Glutamatergic neuron (in vitro differentiated cells): ENCODE results near the gene RSRC1. TPM values are rescaled to one million over a fixed set of nuclear protein-coding genes. Genes with fewer than 3 reads are reported as not detected.

Experiments
- DNase-seq: peaks from one replicate; pipeline ENCODE4 v3.0.0; 2022
- H3K27ac Mint-ChIP-seq: one replicate; pipeline ENCODE4 v1.8.0; 2020; ENCODE audit warnings: mild to moderate bottlenecking, mixed read lengths, inconsistent platforms; ENCODE audit not compliant: unreplicated experiment
- H3K27me3 Mint-ChIP-seq: one replicate; pipeline ENCODE4 v1.8.0; 2020; ENCODE audit warnings: mild to moderate bottlenecking, moderate library complexity, mixed read lengths, inconsistent platforms; ENCODE audit not compliant: unreplicated experiment
- H3K36me3 Mint-ChIP-seq: one replicate; pipeline ENCODE4 v1.8.0; 2020; ENCODE audit warnings: mild to moderate bottlenecking, mixed read lengths, inconsistent platforms; ENCODE audit not compliant: unreplicated experiment
- H3K4me1 Mint-ChIP-seq: one replicate; pipeline ENCODE4 v1.8.0; 2020; ENCODE audit warnings: mild to moderate bottlenecking, low read depth, mixed read lengths, inconsistent platforms; ENCODE audit not compliant: unreplicated experiment
- H3K4me3 Mint-ChIP-seq: one replicate; pipeline ENCODE4 v1.8.0; 2020; ENCODE audit warnings: mild to moderate bottlenecking, mixed read lengths, inconsistent platforms; ENCODE audit not compliant: unreplicated experiment
- H3K9me3 Mint-ChIP-seq: one replicate; pipeline ENCODE4 v1.8.0; 2020; ENCODE audit warnings: mild to moderate bottlenecking, moderate library complexity, mixed read lengths, inconsistent platforms; ENCODE audit not compliant: unreplicated experiment
- total RNA-seq: library from RNA; stranded (reverse); fragmentation: NEBNext Ultra II Directional; extraction: Animal tissue kit (Norgen Biotek cat#: 25700); gene quantifications from one replicate; pipeline ENCODE4 v1.2.1, GENCODE V29; 2021; ENCODE audit not compliant: unreplicated experiment
- TF ChIP-seq, protein P1 (sequence below): fragments of 200-600 bp; sonication (generic); IDR thresholded peaks from one replicate; pipeline ENCODE4 v1.5.0; 2021; ENCODE audit not compliant: partially characterized antibody, unreplicated experiment

Gene RSRC1
- total RNA-seq, 1 donor from 2014 or later = 93.9 TPM

DNA sequence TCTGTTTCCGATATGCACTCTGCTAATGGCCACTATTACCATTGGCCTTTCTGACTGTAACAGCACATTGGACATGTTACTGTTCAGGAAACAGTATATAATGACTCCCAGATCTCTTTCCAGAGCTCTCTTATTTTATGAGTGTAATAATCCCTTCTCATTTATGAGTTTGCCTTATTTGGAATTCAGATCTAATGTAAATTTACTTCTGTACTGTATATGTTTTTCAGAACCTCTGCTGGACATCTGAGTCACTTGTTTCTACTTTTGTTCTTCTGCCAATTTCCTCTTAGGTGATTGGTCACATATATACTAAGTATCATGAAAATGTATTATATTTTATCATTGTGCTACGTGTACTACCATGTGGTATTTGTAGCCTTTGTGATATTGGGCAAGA, 30.5 kb downstream of the RSRC1 start:
- H3K4me1 Mint-ChIP-seq = no peaks in the 10 kb centered on the region
- no peak overlapping the region for H3K4me3 Mint-ChIP-seq
- no peaks in the 10 kb centered on the region for H3K27me3 Mint-ChIP-seq
- TF ChIP-seq, protein P1, sequence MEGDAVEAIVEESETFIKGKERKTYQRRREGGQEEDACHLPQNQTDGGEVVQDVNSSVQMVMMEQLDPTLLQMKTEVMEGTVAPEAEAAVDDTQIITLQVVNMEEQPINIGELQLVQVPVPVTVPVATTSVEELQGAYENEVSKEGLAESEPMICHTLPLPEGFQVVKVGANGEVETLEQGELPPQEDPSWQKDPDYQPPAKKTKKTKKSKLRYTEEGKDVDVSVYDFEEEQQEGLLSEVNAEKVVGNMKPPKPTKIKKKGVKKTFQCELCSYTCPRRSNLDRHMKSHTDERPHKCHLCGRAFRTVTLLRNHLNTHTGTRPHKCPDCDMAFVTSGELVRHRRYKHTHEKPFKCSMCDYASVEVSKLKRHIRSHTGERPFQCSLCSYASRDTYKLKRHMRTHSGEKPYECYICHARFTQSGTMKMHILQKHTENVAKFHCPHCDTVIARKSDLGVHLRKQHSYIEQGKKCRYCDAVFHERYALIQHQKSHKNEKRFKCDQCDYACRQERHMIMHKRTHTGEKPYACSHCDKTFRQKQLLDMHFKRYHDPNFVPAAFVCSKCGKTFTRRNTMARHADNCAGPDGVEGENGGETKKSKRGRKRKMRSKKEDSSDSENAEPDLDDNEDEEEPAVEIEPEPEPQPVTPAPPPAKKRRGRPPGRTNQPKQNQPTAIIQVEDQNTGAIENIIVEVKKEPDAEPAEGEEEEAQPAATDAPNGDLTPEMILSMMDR = no peak
- no peak for DNase-seq
- H3K36me3 Mint-ChIP-seq = peaks cover 1% of the 10 kb centered on the region
- H3K27ac Mint-ChIP-seq = no peak overlapping the region
- H3K9me3 Mint-ChIP-seq = peaks cover 1% of the 10 kb centered on the region

DNA sequence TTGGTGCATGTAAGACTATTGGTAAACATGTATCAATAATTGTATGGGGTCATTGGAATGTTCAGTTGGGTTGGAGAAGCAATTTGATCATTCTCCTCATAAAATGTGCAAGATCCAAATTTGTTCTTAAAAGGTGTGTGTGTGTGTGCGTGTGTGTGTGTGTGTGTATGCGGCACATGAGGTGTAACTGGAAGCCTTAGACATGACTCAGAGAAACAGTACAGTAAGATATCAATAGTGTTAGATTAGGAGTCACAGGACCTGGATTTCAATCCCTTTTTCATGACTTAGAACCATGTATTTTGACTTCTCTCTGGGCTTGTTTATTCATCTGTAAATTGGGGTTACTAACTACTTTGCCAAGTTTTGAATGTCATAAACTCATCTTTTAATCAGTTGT, 38.3 kb downstream of the RSRC1 start:
- Mint-ChIP-seq H3K36me3 (peaks cover 3% of the 10 kb centered on the region), H3K9me3 (peaks cover 2% of the 10 kb centered on the region)

DNA sequence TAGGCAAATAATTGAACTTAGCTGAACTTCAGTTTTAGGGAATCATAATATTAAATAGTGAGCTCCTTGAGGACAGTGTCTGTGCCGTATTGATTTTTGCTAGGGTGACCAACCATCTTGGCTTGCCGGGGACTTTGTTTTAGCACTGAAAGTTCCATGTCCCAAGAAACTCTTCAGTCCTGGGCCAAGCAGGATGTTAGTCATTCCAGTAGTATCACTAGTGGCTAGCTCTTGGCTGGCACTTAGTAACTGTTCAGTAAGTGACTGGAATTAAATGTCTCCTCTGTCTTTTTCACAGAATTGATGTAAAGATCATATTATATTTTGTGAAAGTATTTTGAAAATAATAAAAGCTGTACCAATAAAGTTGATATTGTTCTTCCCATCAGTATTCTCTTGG, 42.3 kb downstream of the RSRC1 start:
- no peaks in the 10 kb centered on the region for H3K27me3 Mint-ChIP-seq
- no peak overlapping the region for H3K4me3 Mint-ChIP-seq
- peaks cover 11% of the 10 kb centered on the region for H3K36me3 Mint-ChIP-seq
- TF ChIP-seq, protein P1 = no peak
- peaks cover 3% of the 10 kb centered on the region for H3K4me1 Mint-ChIP-seq
- no peaks in the 10 kb centered on the region for H3K9me3 Mint-ChIP-seq
- DNase-seq = no peak
- H3K27ac Mint-ChIP-seq = no peak overlapping the region

More for the DNA sequence above, 38.3 kb downstream of the RSRC1 start:
- TF ChIP-seq, protein P1 = no peak
- Mint-ChIP-seq H3K4me3 (no peak overlapping the region), H3K27ac (no peak overlapping the region), H3K4me1 (peaks cover 3% of the 10 kb centered on the region), H3K27me3 (no peaks in the 10 kb centered on the region)
- DNase-seq = no peak

DNA sequence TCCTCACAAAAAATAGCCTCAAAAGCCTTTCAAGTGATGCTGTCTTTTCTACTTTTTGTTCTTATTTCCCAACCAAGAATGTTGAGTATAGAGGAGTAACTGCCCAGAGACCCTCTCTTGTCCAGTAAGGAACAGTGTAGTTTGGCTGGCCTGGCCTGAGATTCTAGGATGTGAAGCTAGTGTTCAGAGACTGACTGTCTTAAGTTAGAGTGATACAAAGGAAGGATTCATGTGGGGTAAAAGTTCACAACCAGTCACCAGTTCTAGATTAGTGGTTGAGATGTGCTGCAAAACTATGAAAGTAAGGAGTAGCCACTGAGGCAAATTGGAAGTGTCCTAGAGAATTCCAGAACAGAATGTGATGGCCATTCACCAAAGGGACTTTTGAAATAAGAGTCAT, 49.1 kb downstream of the RSRC1 start:
- Mint-ChIP-seq H3K27ac (no peak overlapping the region), H3K36me3 (peaks cover 11% of the 10 kb centered on the region), H3K9me3 (no peaks in the 10 kb centered on the region), H3K27me3 (no peaks in the 10 kb centered on the region), H3K4me1 (peaks cover 6% of the 10 kb centered on the region), H3K4me3 (no peak overlapping the region)
- no peak for DNase-seq
- TF ChIP-seq, protein P1 = no peak

GRCh38 chr3:158159714-158160113, 49.8 kb downstream of the RSRC1 start:
- Mint-ChIP-seq H3K4me3 (no peak overlapping the region), H3K9me3 (no peaks in the 10 kb centered on the region), H3K27ac (no peak overlapping the region), H3K4me1 (peaks cover 8% of the 10 kb centered on the region), H3K27me3 (no peaks in the 10 kb centered on the region), H3K36me3 (peaks cover 10% of the 10 kb centered on the region)
- no peak for DNase-seq
- TF ChIP-seq, protein P1 = no peak
